Posterior cingulate gyrus (tissue), 11 donors: Measurements from ENCODE around the gene WLS.

Experiments used
- DNase-seq, 10 donors: peaks; one replicate each; pipeline versions ENCODE4 v3.0.0 to v3.0.0-alpha.2; 2020 to 2021; ENCODE audit warnings: mixed read lengths in 3 of 10
- intact Hi-C: fragments of 100-400 bp; cut with DNase I; formaldehyde crosslinking; loops from one replicate; pipeline ENCODE4 v1.15.1; 2023

Gene WLS

DNA sequence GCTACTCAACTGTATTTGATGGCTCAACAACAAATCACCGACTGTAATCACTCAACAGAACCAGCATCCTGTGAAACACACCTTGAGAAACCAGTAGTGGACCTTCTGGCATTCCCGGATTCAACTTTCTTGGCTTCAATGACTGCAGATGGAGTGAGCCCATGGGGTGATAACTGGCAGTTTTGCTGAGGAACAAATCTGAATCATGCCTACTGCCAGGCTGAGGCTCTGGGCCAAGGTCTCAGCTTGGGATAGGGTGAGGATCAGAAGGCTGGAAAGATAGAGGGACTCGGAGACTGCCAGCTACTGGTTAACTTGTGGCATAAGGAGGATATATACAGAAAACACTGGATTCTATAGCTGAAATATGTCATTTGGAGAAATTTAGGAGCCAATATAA lies 118.4 kb downstream of the WLS start:
- intact Hi-C loops, result loop anchor here (2.0 to 10.0 kb wide), 2 partner anchors 263 to 349 kb away; no protein-coding TSS in a partner anchor
- no peak for DNase-seq

- DNase-seq, result peak in 5 of 10 donors; percentile 28 to 85 (median 43)
- intact Hi-C loops, result loop anchor here (2.0 to 10.0 kb wide), 2 partner anchors 262 to 348 kb away; no protein-coding TSS in a partner anchor
Measured at GRCh38 chr1:68112835-68113243, 119.5 kb downstream of the WLS start.

DNA sequence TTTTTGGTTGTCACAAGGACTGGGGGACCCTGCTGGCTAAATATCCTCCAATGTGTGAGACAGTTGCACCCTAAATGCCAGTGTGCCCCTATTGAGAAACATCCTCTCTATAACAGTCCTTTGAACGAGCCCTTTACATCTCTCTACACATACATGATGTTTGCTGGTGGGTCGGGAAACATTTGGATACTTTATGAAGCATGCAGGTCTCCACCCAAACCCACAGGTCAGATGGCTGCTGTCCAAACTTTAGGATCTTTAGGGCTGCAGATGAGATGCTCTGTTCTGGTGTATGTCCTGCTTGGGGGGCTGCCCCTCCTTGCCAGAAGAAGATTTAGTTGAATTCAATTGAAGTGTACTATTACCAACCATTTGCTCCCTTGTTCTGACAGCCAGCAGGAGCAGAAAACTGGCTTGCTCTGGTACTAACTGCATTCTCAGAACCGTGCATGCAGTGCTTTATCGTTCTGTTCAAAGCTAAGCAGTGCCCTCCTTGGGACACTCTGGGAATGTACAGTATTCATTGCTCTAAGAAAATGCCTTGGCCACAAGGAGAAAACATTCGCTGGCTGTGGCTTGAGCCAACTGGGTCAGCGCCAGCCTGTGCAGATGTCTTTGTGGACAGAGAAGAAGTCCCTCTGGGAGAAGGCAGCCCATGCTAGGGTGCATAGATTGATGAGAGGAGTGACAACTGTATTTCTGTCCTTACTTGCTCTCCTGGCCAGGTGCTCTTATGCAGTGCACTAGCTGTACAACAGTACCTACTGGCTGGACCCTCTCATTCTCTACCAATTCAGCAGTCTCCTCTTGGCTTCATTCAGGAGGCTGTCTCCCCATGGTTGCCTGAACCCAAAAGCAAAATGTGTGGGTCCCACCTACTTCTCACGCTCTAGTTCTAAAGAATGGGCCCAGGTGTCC lies 120.5 kb downstream of the WLS start:
- DNase-seq, result peak; percentile 50 to 96 (median 72)

GRCh38 chr1:68107771-68108170 lies 124.6 kb downstream of the WLS start:
- intact Hi-C loops, result no loop called here
- DNase-seq, result peak in 2 of 10 donors; percentile 31 to 37

More for the DNA sequence above, 120.5 kb downstream of the WLS start:
- intact Hi-C loops, result loop anchor here (2.0 to 10.0 kb wide), 2 partner anchors 261 to 347 kb away; no protein-coding TSS in a partner anchor

DNA sequence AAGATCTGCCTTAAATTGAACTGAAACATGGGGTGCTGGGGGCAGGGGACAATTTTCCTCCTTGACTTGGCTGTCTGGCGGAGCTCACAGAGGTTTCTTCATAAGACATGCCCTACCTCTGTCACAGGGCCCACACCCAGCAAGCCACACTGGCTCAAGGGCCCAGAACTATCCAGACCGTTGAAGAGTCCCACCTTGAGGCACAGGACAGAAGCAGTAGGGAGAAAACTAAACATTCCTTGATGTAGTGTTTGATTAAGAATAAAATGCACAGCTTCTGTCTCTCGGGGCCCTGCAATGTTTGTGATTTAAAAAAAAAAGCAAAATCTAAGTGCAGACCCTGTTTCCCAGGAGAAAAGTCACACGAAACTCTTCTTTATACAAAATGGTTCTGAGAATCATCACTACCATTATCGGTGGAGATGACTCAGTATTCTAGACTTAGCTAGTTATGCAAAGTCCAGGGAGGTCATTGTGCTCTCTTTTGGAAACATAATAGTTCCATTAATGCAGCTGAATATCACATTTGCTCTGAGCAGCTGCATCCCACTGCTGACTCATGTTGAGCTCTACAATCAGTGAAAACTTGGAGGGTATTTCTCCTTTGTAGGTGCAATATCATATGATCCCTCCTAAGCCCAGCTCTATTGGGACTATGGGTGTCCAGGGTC lies 128.3 kb downstream of the WLS start:
- no peak for DNase-seq
- intact Hi-C loops, result no loop called here

- intact Hi-C loops, result no loop called here
Measured at GRCh38 chr1:68103011-68103545, 129.2 kb downstream of the WLS start.

GRCh38 chr1:68101829-68102228 lies 130.5 kb downstream of the WLS start:
- no peak for DNase-seq
- intact Hi-C loops, result no loop called here

More at GRCh38 chr1:68103011-68103545, 129.2 kb downstream of the WLS start:
- DNase-seq, result no peak

GRCh38 chr1:68100571-68100970 lies 131.8 kb downstream of the WLS start:
- intact Hi-C loops, result no loop called here

GRCh38 chr1:68093737-68094136 lies 138.6 kb downstream of the WLS start:
- intact Hi-C loops, result no loop called here
- no peak for DNase-seq

More at GRCh38 chr1:68100571-68100970, 131.8 kb downstream of the WLS start:
- DNase-seq, result no peak

- no peak for DNase-seq
- intact Hi-C loops, result no loop called here
Measured at GRCh38 chr1:68087184-68087583, 145.1 kb downstream of the WLS start.

GRCh38 chr1:68085752-68086151 lies 146.6 kb downstream of the WLS start:
- DNase-seq, result no peak
- intact Hi-C loops, result no loop called here

DNA sequence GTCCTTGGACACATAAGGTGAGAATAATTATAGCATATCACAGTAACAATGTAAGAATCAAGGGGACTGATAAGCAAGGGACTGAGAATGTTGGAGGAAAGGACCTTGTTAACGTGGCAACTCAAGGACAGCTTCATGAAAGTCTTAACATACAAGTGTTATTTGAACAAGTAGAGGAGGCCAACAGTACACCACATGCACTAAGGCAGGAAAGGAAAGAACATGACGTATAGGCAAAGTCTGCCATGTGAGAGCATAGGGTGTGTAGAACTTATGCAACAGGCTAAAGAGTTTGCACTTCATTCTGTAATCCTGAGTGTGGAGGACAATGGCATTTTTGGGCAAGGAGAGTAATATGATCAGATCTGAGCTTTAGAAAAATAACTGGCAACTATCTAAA lies 148.6 kb downstream of the WLS start:
- no peak for DNase-seq
- intact Hi-C loops, result no loop called here

GRCh38 chr1:68081775-68082283 lies 150.5 kb downstream of the WLS start:
- DNase-seq, result no peak
- intact Hi-C loops, result no loop called here

DNA sequence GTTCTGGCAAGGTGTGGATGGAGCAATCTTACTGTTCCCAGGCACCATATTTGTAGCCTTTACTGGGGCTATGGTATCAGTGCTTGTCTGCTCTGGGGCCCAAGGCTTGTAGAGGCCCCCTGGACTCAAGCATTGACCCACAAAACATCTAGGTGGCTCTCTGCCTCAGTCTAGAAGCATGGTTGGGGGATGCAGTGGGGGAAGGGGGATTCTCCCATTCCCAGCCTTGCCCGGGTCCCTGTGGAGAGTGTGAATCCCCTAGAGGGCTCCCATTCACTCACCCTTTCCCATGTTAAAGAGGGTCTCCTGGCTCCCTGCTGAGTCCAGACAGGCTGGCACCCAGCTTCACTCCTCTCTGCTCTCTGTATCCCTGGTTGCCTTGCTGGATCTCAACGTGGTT lies 153.7 kb downstream of the WLS start:
- intact Hi-C loops, result no loop called here

More for the DNA sequence above, 153.7 kb downstream of the WLS start:
- DNase-seq, result peak in 2 of 10 donors; percentile 21 to 54
